SK-N-MC (cell line): ENCODE measurements around the gene NEK1.

Experiments
- EZH2 ChIP-seq: fragments of 200-600 bp; sonication (generic); IDR thresholded peaks from one replicate; pipeline ENCODE4 v1.6.1; 2017; ENCODE audit warnings: antibody characterized with exemption
- POLR2AphosphoS5 ChIP-seq: IDR thresholded peaks from 2 replicates; pipeline ENCODE4 v1.6.1; 2012; ENCODE audit warnings: mild to moderate bottlenecking, low read depth, low read length, borderline replicate concordance

DNA sequence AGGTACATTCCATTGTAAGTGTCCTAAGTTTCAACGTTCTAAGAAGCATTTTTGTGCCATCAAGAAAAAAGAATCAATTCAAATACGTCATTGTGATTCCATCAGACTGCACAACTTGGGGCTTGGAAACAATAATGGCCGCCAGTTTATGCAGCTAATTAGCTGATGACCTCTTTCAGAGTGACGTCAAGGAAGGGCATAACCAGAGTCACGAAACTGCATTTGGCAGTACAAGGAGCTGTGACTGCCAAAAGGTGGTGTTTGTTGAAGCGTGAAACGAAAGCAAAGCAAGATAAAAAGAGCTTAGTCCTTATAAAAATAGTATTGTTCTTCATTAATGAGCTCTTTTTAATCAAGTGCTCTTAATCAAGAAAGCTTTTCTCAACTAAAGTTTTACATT is 260.5 kb downstream of the NEK1 start:
- TF ChIP-seq EZH2 (no peak), POLR2AphosphoS5 (no peak)
